Activated T-cell treated with anti-CD3 and anti-CD28 coated beads, Interleukin-2, amount 50 U/mL, for 48 hours (primary cell): Measurements from ENCODE around the gene KIF1C.

Experiments used
- DNase-seq, 2 experiments: peaks; one replicate each; pipeline ENCODE4 v3.0.0-alpha.2; 2020

KIF1C gene

GRCh38 chr17:4997302-4998026, at the start of gene KIF1C, which contains the start of gene INCA1:
Gene KIF1C, plus strand, starts transcription at chr17:4997950. Its CDS starts 2,297 bp downstream, at chr17:5000247.
Gene INCA1, minus strand, starts transcription at chr17:4997522. Its CDS starts 3,085 bp downstream, at chr17:4994437.
- DNase-seq: peak; percentile 94 to 96

- peak; percentile 89 to 94 for DNase-seq
Observed at GRCh38 chr17:4948166-4948930, 49.4 kb upstream of the KIF1C start, which contains the start of gene PFN1. Gene PFN1, minus strand, starts transcription at chr17:4948530. Its CDS starts 136 bp downstream, at chr17:4948394.

- peak in 1 of 2 experiments; percentile 86 for DNase-seq
Observed at GRCh38 chr17:4948931-4949320, 48.8 kb upstream of the KIF1C start.

- peak; percentile 87 for DNase-seq
Observed at GRCh38 chr17:4949321-4950074, 48.3 kb upstream of the KIF1C start.

GRCh38 chr17:4950075-4950745, 47.5 kb upstream of the KIF1C start:
- DNase-seq: peak in 1 of 2 experiments; percentile 70

- no peak for DNase-seq
Observed at GRCh38 chr17:4950746-4951204, 47.0 kb upstream of the KIF1C start, which contains the start of gene ENO3. Gene ENO3, plus strand, starts transcription at chr17:4951119. Its CDS starts 711 bp downstream, at chr17:4951830.

- no peak for DNase-seq
Observed at GRCh38 chr17:4951486-4951885, 46.3 kb upstream of the KIF1C start.

- no peak for DNase-seq
Observed at GRCh38 chr17:4953451-4953961, 44.2 kb upstream of the KIF1C start.

GRCh38 chr17:4955091-4955490, 42.7 kb upstream of the KIF1C start:
- no peak for DNase-seq

GRCh38 chr17:4956493-4957061, 41.2 kb upstream of the KIF1C start:
- peak; percentile 59 to 64 for DNase-seq

- no peak for DNase-seq
Observed at GRCh38 chr17:4958102-4958501, 39.6 kb upstream of the KIF1C start.

GRCh38 chr17:4959261-4959965, 38.3 kb upstream of the KIF1C start:
- DNase-seq: no peak

GRCh38 chr17:4960279-4960922, 37.3 kb upstream of the KIF1C start:
- no peak for DNase-seq

GRCh38 chr17:4965311-4965986, 32.3 kb upstream of the KIF1C start:
- no peak for DNase-seq

GRCh38 chr17:4966844-4967538, 30.8 kb upstream of the KIF1C start:
- peak; percentile 92 to 93 for DNase-seq

GRCh38 chr17:4967539-4968485, 29.9 kb upstream of the KIF1C start, which contains the start of gene SPAG7:
Gene SPAG7, minus strand, starts transcription at chr17:4967817. Its CDS starts 13 bp downstream, at chr17:4967804.
- DNase-seq: peak; percentile 96 to 97

- peak; percentile 65 to 66 for DNase-seq
Observed at GRCh38 chr17:4968486-4969046, 29.2 kb upstream of the KIF1C start.
